Measurements from ENCODE around the gene AP1S2. TPM values are rescaled to one million over a fixed set of nuclear protein-coding genes. Genes with fewer than 3 reads are reported as not detected.

AP1S2 gene
- total RNA-seq, 1 experiment from 2014 or later = 19.9 TPM

DNA sequence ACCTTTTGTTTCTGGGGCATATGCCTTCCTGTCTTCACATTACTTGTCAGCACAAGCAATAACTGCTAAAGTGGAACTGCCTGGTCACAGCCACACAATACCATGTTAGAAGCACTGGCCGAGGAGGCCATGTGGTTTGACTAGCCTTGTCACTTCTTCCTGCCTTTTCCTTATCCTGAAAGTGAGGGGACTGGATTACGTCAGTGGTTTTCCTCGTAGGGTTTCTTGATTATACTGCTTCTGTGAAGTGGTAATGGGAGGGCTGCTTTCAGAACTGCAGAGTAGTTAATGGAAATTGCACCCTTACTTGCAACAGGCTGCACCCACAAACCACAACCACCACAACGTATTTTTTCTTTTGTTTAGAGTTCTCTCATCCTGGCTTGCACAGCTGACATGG lies 37.7 kb downstream of the AP1S2 start:
- DNase-seq (ENCODE audit: low read depth, low spot score) (no peak), ATAC-seq (no peak)
- no peaks in the 10 kb centered on the region for H3K79me2 ChIP-seq (ENCODE audit: insufficient read depth, low read length)
- intact Hi-C loops (cut with micrococcal nuclease) = no loop called here
- H3K9me2 ChIP-seq (ENCODE audit: insufficient read depth) = no peaks in the 10 kb centered on the region
- H3K4me1 ChIP-seq (ENCODE audit: control insufficient read depth in 1 of 2, insufficient read depth in 2 of 2, low read length in 2 of 2) = no peaks in the 10 kb centered on the region
- no peaks in the 10 kb centered on the region for H3K27me3 ChIP-seq (ENCODE audit: insufficient read depth, low read length)
- no peaks in the 10 kb centered on the region for H3K9me3 ChIP-seq (ENCODE audit: control insufficient read depth in 1 of 2, insufficient read depth in 1 of 2, low read depth in 1 of 2, low read length in 2 of 2)
- no peak overlapping the region for H2AFZ ChIP-seq (ENCODE audit: low read depth, low read length, poor library complexity, severe bottlenecking)
- TF ChIP-seq, protein P1, sequence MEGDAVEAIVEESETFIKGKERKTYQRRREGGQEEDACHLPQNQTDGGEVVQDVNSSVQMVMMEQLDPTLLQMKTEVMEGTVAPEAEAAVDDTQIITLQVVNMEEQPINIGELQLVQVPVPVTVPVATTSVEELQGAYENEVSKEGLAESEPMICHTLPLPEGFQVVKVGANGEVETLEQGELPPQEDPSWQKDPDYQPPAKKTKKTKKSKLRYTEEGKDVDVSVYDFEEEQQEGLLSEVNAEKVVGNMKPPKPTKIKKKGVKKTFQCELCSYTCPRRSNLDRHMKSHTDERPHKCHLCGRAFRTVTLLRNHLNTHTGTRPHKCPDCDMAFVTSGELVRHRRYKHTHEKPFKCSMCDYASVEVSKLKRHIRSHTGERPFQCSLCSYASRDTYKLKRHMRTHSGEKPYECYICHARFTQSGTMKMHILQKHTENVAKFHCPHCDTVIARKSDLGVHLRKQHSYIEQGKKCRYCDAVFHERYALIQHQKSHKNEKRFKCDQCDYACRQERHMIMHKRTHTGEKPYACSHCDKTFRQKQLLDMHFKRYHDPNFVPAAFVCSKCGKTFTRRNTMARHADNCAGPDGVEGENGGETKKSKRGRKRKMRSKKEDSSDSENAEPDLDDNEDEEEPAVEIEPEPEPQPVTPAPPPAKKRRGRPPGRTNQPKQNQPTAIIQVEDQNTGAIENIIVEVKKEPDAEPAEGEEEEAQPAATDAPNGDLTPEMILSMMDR (IDR thresholded peaks at IDR 0.05 in 2 of 3, conservative IDR thresholded peaks at IDR 0.05 in 1 of 3; ENCODE audit: borderline replicate concordance in 1 of 3, insufficient read depth in 1 of 3, low read depth in 2 of 3, low read length in 2 of 3) = no peak
- TF ChIP-seq RAD21 (IDR thresholded peaks at IDR 0.05; ENCODE audit: low read depth) = no peak
- TF ChIP-seq ZFX (IDR thresholded peaks at IDR 0.05) = no peak
- no peak for TF ChIP-seq SP1 (IDR thresholded peaks at IDR 0.05; ENCODE audit: low read depth)
- no peak for TF ChIP-seq CEBPB (IDR thresholded peaks at IDR 0.05; ENCODE audit: low read depth)
- TF ChIP-seq EGR1 (IDR thresholded peaks at IDR 0.05; ENCODE audit: low read depth) = no peak
- no peak for TF ChIP-seq EZH2phosphoT487 (IDR thresholded peaks at IDR 0.05; ENCODE audit: borderline replicate concordance)
- no peak for TF ChIP-seq POLR2AphosphoS5 (IDR thresholded peaks at IDR 0.05; ENCODE audit: low read depth, low read length)
- no peak for TF ChIP-seq EZH2 (IDR thresholded peaks at IDR 0.05)
- TF ChIP-seq ZNF274 (IDR thresholded peaks at IDR 0.05; ENCODE audit: low read depth, low read length) = no peak
- TF ChIP-seq JUND (IDR thresholded peaks at IDR 0.05) = no peak
- TF ChIP-seq, protein P2, sequence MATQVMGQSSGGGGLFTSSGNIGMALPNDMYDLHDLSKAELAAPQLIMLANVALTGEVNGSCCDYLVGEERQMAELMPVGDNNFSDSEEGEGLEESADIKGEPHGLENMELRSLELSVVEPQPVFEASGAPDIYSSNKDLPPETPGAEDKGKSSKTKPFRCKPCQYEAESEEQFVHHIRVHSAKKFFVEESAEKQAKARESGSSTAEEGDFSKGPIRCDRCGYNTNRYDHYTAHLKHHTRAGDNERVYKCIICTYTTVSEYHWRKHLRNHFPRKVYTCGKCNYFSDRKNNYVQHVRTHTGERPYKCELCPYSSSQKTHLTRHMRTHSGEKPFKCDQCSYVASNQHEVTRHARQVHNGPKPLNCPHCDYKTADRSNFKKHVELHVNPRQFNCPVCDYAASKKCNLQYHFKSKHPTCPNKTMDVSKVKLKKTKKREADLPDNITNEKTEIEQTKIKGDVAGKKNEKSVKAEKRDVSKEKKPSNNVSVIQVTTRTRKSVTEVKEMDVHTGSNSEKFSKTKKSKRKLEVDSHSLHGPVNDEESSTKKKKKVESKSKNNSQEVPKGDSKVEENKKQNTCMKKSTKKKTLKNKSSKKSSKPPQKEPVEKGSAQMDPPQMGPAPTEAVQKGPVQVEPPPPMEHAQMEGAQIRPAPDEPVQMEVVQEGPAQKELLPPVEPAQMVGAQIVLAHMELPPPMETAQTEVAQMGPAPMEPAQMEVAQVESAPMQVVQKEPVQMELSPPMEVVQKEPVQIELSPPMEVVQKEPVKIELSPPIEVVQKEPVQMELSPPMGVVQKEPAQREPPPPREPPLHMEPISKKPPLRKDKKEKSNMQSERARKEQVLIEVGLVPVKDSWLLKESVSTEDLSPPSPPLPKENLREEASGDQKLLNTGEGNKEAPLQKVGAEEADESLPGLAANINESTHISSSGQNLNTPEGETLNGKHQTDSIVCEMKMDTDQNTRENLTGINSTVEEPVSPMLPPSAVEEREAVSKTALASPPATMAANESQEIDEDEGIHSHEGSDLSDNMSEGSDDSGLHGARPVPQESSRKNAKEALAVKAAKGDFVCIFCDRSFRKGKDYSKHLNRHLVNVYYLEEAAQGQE (IDR thresholded peaks at IDR 0.05; ENCODE audit: low read depth) = no peak
- no peak for TF ChIP-seq SRF (IDR thresholded peaks at IDR 0.05; ENCODE audit: low read depth)
- no peak for TF ChIP-seq POLR2A (IDR thresholded peaks at IDR 0.05; ENCODE audit: borderline replicate concordance, extremely low read depth, insufficient read depth, insufficient read length)
- no peak overlapping the region for H3K27ac ChIP-seq (ENCODE audit: low read depth, low read length)
- BruUV-seq (replicated peaks) = no TSS peak
- RAD21 ChIA-PET (ENCODE audit: low non-redundant PET in 1 of 2, low total read pairs in 2 of 2, uncharacterized antibody in 2 of 2, unreplicated experiment in 2 of 2) = no interaction called here
- no peaks in the 10 kb centered on the region for H4K20me1 ChIP-seq (ENCODE audit: insufficient read depth)
- H3K36me3 ChIP-seq (ENCODE audit: control insufficient read depth in 1 of 2, insufficient read depth in 2 of 2, low read length in 2 of 2) = peaks cover 0 to 5% of the 10 kb centered on the region in 2 experiments; a peak in 1 of 4 replicates
- POLR2A ChIA-PET = no interaction called here
- H3K4me3 ChIP-seq (replicated peaks in 1 of 2; ENCODE audit: low read depth in 1 of 2, low read length in 2 of 2) = no peak overlapping the region
- CTCF ChIA-PET = no interaction called here
- no peak overlapping the region for H3K4me2 ChIP-seq (ENCODE audit: low read length)
- H3K9ac ChIP-seq (ENCODE audit: low read length) = no peak overlapping the region

Data from HCT116 (cell line).